ENCODE measurements around the gene GPR55. TPM values are rescaled to one million over a fixed set of nuclear protein-coding genes. Genes with fewer than 3 reads are reported as not detected.

GPR55 gene
- total and polyA plus RNA-seq, 2 donors (not counting 3 experiments of a cell fraction or from before 2014, with no cell fraction given), result not detected

DNA sequence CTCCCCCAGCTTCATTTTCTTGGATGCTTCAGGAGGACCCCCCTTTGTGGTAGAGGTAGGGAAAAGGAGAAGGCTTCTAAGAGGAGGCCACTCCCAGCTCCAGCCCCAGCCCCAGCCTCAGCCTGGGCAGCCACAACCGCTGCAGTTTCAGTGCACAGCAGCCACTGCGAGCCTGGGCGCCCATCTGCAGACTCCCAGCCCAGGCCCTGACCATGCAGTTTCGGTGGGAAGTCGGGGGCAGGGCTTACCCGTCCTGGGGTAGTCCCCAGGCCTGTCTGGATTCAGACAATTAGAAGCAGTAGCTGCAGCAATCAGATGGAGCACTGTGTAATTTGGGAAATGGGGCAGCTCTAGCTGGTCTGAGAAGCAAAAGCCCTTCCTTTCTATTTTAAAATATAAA, 31.7 kb downstream of the GPR55 start:
- H2AFZ ChIP-seq (ENCODE audit: low read depth, low read length), result no peak overlapping the region

More for the DNA sequence above, 31.7 kb downstream of the GPR55 start:
- H3K9ac ChIP-seq (replicated peaks; ENCODE audit: extremely low read depth, insufficient read depth, low read length), result no peak overlapping the region
- no peak overlapping the region for H3K4me2 ChIP-seq (ENCODE audit: insufficient read depth, low read length)
- no peak overlapping the region for H3K27ac ChIP-seq (ENCODE audit: insufficient read depth, low read depth, low read length)
- no peak overlapping the region for H3K4me3 ChIP-seq (replicated peaks in 1 of 3; ENCODE audit: insufficient read depth in 1 of 3, low read depth in 1 of 3, low read length in 3 of 3)
- H3K4me1 ChIP-seq (ENCODE audit: control insufficient read depth, extremely low read depth, insufficient read depth, low read length), result no peaks in the 10 kb centered on the region
- no peaks in the 10 kb centered on the region for H3K79me2 ChIP-seq (ENCODE audit: control insufficient read depth, insufficient read depth, low read length)
- BruUV-seq (replicated peaks), result no TSS peak
- no peak for DNase-seq (ENCODE audit: low read depth, low spot score)
- intact Hi-C loops (cut with micrococcal nuclease) (no loop called here), dilution Hi-C loops (cut with MboI; ENCODE audit: extremely low pct_ligation_motif_present, low sequenced_read_pairs) (no loop called here)
- peaks cover 0 to 3% of the 10 kb centered on the region in 2 experiments for H3K27me3 ChIP-seq (ENCODE audit: control insufficient read depth in 2 of 2, insufficient read depth in 2 of 2, low read length in 2 of 2)
- TF ChIP-seq POLR2AphosphoS5 (IDR thresholded peaks at IDR 0.05; ENCODE audit: insufficient read depth, low read depth, low read length) (no peak), MYC (IDR thresholded peaks at IDR 0.05; ENCODE audit: low read depth, low read length) (no peak), FOS (IDR thresholded peaks at IDR 0.05; ENCODE audit: borderline replicate concordance, insufficient read depth, low read length) (no peak), EZH2 (IDR thresholded peaks at IDR 0.05; ENCODE audit: borderline replicate concordance, low read depth, low read length, severe bottlenecking) (no peak), POLR2A (IDR thresholded peaks at IDR 0.05; ENCODE audit: low read depth, low read length) (no peak), GATA2 (IDR thresholded peaks at IDR 0.05; ENCODE audit: insufficient read depth, insufficient read length, low read depth, low read length) (no peak), CTCF (IDR thresholded peaks at IDR 0.05; ENCODE audit: extremely low read depth in 1 of 2, insufficient read depth in 1 of 2, low read depth in 1 of 2, low read length in 2 of 2) (no peak), JUN (IDR thresholded peaks at IDR 0.05; ENCODE audit: borderline replicate concordance, insufficient read depth, insufficient read length, low read depth) (no peak)
- TF ChIP-seq, protein P1, sequence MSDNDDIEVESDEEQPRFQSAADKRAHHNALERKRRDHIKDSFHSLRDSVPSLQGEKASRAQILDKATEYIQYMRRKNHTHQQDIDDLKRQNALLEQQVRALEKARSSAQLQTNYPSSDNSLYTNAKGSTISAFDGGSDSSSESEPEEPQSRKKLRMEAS (IDR thresholded peaks at IDR 0.05; ENCODE audit: insufficient read depth, insufficient read length), result no peak
- ChIA-PET POLR2A (no interaction called here), CTCF (no interaction called here)
- no peaks in the 10 kb centered on the region for H4K20me1 ChIP-seq (replicated peaks; ENCODE audit: control insufficient read depth, extremely low read depth, insufficient read depth, low read length)
- H3K9me3 ChIP-seq (replicated peaks; ENCODE audit: control insufficient read depth, insufficient read depth, low read length), result no peaks in the 10 kb centered on the region
- FAIRE-seq, result no peak
- no peaks in the 10 kb centered on the region for H3K9me1 ChIP-seq (replicated peaks; ENCODE audit: control insufficient read depth, extremely low read depth, insufficient read depth, low read length)
- H3K36me3 ChIP-seq (ENCODE audit: control insufficient read depth in 2 of 2, extremely low read depth in 1 of 2, insufficient read depth in 2 of 2, low read length in 2 of 2), result no peaks in the 10 kb centered on the region

Data from endothelial cell of umbilical vein (primary cell).